Measurements from ENCODE around the gene MRPL36.

- TF ChIP-seq CTCF (IDR thresholded peaks at IDR 0.05) (no peak), POLR2A (IDR thresholded peaks at IDR 0.05) (no peak), POLR2AphosphoS5 (IDR thresholded peaks at IDR 0.05; ENCODE audit: insufficient read depth in 1 of 2, low read depth in 1 of 2) (no peak)
Observed at GRCh38 chr5:1824109-1824821, 24.6 kb upstream of the MRPL36 start.
